Stimulated activated CD4-positive, alpha-beta T cell treated with anti-CD3 and anti-CD28 coated beads, Interleukin-4, amount 100 ng/mL, for 24 hours (primary cell): ENCODE results near the gene COMTD1.
A peak's percentile ranks its signal among the peaks of the same experiment; 100 is the strongest.
"Not testable (repeated sequence)": the region's sequence is repeated elsewhere in the genome, so short reads cannot be mapped to it uniquely, and the experiment has no call there.

Source experiments
- DNase-seq: peaks from one replicate; pipeline ENCODE4 v3.0.0-alpha.2; 2020

Gene COMTD1

DNA sequence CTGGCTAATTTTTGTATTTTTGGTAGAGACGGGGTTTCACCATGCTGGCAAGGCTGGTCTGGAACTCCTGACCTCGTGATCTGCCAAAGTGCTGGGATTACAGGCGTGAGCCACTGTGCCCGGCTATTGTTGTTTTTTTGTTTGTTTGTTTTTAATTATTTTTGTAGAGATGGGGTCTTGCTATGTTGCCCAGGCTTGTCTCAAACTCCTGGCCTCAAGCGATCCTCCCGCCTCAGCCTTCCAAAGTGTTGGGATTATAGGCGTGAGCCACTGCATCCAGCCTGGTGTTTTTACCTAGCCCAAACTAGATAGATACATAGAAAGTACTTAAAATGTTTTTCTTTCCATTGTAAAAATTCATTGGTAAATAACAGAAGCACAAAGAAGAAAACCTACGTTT is 14.3 kb downstream of the COMTD1 start:
- not testable (repeated sequence) for DNase-seq

DNA sequence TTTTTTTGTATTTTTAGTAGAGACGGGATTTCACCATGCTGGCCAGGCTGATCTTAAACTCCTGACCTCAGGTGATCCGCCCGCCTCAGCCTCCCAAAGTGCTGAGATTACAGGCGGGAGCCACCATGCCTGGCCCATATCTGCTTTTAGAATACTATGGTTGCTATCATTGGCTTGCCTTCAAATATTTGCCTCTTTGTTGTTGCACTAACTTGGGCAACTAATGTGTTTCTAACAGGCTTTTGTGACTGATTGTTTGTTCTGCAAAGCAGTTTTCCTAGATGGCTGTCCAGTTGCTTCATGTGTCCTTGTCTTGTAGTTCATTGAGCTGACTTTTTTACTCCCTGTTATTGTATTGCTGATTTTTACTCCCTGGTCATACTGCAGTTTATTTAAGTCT is 15.5 kb downstream of the COMTD1 start:
- DNase-seq, result no peak

DNA sequence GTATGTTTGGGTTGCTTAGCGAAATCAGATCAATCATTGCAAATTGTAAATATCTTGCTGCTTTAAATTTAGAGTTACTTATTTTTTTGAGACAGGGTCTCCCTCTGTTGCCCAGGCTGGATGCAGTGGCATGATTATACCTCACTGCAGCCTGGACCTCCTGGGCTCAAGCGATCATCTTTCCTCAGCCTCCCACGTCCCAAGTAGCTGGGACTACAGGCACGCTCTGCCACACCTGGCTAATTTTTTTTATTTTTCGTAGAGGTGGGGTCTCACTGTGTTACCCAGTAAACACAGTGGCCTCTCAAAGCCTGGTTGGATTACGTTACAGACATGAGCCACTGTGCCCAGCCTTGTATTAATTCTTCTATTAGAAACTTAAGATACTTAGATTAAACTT is 23.4 kb downstream of the COMTD1 start:
- no peak for DNase-seq

DNA sequence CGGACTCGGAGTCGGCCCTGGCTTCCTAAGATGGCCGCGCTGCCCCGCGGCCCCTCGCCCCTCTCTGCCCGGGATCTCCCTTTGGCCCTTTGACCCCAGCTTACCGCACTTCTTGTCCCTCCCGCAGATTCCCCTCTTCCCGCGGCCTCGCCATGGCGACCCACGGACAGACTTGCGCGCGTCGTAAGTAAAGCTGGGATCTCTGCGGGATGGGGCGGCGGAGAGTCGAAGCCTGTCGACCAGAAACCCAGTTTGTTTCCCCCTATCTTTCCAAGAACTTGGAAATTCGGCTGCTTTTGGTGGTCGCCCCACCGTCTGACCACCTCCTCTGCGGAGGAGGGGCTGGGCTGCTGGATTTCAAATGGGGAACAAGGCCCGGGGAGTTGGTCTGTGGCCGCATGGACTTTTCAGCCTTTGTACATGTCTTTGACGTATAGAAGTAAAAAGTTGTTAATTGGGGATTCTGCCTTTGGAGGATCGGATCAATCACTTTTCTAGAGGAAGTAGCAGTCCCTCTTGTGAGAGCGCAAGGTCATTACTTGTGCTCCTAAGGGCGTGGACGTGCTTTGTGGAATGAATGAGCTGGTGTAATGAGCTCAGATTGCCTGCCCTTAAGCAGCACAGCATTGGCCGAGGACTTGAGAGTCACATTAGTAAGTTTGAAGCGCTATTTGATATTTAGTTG is 24.6 kb downstream of the COMTD1 start:
- DNase-seq, result peak; percentile 50

DNA sequence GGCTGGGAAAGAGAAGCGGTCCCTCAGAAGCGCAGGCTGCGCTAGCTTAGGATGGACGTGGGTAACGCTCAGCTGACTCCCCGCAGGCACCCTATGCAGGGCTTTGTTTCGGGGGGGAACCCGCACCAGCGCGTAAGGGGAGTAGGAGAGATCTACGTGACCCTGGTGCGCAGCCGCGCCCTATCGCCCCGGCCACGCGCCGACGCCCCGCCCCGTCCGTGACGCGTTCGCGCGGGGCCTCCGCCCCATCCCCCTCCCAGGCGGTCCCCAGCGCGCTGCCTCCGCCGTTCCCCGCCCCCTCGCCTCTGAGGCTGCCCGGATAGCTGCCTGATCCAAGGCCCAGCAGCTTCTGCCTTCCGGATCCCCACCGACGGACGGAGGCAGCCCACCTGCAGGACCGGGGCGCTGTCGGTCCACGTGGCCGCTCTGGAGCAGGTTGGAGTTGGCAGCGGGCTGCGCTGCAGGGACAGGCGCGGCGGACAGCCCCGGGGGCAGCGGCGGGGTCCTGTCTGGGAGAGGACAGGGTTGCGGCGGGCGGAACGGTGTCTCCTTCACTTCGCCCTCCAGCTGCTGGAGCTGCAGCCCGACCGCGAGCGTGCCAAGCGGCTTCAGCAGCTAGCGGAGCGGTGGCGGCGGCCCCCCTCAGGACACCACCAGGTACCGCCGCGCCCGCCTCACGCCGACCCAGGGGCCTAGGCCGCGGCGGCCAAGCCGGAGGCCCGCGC is 25.3 kb downstream of the COMTD1 start, which contains the start of gene VDAC2:
Gene VDAC2 (plus strand): TSS at position 515 of the 725 bp plus-strand sequence. CDS start 363 bp downstream, outside the sequence.
- DNase-seq, result peak; percentile 94

DNA sequence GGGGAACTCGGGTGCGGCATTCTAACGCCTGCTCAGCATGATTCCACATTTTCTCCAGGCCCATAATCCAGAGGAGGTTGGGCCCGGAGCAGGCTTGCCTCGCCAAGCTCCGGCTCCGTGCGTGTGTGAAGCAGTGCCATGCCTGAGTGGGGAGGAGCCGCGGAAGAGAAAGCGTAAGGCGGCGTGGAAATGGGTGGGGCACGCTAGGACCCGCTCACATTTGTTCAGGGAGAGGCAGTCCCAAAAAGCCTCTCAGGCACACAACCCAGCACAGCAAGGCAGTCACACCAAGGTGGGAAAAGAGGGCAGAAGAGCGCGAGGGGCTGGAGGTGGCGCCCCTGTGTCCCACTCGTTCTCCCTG is 25.9 kb downstream of the COMTD1 start:
- DNase-seq, result peak; percentile 80

DNA sequence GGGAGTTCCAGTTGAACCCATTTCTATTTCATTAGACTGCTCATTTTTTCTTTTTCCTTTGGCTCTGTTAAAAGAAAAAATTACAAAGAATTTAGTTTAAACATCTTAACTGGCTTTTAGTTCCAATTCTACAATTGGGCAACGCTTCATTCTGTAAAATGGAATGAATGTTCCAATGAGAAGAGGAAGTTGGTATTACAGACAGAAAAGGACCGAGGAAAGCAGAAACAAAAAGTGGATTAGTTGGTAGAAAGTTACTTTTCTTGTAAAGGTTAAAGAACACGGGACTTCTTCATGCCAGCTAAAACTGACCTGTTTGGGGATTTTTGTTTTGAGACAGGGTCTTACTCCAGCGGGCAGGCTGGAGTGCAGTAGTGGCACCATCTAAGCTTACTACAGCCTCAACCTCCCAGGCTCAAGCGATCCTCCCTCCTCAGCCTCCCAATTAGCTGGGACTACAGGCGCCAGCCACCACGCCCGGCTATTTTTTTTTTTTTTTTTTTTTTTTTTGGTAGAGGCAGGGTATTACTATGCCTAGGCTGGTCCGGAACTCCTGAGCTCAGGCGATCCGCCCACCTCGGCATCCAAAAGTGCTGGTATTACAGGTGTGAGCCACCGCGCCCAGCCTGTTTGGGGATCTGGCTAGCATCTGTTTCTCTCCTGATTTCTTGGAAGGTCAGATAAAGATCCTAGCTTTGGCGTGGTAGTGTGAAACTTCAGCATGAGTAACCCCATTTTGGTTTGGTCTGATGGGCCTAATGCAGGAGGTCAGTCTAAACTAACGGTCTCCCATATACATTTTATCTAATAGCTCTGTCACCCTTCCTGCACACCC is 26.5 kb downstream of the COMTD1 start:
- no peak for DNase-seq

DNA sequence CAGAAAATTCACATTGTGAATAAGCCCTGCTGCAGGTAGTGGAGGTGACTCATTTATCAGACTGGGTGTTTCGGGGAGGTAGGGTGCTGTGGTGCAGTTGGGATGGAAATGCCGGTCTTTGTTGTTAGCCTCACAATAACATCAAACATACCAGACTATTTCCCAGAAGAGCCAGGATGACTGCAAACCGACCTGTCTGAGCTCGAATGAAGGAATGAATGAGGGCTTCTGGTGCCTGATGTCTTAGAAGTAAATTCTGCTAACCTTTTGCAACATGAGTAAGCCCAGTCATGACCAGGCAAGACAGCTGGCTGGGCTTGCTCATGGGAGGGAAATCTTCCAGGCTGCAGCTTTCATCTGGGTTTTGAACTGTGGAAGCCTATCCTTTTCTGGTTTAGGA is 27.6 kb downstream of the COMTD1 start:
- no peak for DNase-seq

DNA sequence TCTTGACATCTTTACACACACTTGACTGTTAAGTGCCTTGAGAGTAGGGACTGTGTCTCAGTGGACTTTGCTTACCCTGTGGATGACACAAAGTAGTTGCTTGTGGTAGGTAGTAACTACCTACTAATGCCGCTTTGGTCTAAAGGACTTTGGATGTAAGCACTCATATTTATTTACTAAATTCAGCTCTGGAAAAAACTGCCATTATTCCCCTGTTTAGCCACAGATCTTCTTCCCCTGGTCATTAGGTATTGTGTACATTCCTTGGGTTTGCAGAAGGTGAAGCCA is 28.0 kb downstream of the COMTD1 start:
- DNase-seq, result no peak

DNA sequence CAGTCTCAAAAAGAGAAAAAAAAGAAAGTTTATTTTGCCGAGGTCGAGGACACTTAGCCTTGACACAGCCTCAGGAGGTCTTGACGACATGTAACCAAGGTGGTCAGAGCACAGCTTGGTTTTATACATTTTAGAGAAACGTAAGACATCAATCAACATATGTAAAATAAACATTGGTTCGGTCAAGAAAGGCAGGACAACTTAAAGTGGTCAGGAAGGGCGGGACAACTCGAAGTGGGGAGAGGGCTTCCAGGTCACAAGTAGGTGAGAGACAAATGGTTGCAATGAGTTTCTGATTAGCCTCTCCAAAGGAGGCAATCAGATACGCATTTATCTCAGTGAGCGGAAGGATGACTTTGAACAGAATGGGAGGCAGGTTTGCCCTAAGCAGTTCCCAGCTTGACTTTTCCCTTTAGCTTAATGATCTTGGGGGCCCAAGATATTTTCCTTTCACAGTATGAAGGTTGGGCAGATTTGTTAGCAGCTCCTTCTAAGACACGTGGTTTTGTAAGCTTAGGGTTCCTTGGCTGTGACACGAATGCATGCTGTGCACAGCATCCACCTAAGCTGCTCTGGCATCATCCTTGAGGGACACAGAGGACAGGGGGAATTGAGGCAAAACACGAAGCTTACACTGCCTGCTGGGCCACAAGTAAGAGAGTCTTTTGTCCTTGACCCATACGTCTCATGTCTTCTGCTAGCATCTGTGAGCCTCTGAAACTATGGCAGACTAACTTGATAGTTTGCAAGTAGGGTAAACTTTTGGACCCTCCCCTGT is 28.5 kb downstream of the COMTD1 start:
- DNase-seq, result no peak

DNA sequence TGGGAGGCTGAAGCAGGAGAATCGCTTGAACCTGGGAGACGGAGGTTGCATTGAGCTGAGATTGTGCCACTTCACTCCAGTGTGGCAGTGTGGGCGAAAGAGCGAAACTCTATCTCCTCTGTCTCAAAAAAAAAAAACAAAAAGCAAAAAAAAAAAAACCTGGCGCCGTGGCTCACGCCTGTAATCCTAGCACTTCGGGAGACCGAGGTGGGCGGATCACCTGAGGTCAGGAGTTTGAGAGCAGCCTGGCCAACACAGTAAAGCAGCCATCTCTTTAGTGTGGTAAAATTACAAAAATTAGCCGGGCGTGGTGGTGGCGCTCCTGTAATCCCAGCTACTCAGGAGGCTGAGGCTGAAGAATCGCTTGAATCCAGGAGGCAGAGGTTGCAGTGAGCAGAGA is 29.1 kb downstream of the COMTD1 start:
- not testable (repeated sequence) for DNase-seq

DNA sequence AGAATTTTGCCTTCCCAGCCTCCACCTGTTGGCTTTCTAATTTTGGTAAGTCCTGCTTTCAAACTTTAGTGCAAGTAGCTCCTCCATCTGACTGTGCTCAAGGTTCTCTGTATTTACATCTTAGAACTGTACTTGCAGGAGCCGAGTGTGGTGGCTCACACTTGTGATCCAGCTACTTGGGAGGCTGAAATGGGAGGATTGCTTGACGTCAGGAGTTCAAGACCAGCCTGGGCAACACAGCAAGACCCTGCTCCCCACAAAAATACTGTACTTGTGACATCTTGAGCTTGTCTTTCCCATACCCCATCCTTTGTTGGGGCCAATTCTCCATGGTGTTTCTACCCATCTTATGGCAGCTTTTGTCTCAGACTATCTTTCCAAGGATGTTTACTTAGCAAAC is 29.8 kb downstream of the COMTD1 start:
- DNase-seq, result no peak

DNA sequence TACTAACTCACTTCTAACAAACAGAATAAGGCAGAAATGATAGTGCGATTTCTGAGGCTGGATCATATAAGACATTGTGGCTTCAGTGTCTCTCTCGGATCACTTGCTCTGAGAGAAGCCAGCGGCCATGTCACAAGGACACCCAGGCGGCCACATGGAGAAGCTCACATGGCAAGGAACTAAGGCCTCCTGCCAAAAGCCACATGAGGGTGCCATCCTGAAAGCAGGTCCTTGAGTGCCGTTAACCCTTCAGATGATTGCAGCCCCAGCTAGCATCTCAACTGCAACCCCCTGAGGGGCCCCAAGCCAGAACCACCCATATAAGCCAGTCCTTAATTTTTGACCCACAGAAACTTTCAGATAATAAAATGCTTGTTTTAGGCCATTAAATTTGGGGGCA is 32.0 kb downstream of the COMTD1 start:
- no peak for DNase-seq

DNA sequence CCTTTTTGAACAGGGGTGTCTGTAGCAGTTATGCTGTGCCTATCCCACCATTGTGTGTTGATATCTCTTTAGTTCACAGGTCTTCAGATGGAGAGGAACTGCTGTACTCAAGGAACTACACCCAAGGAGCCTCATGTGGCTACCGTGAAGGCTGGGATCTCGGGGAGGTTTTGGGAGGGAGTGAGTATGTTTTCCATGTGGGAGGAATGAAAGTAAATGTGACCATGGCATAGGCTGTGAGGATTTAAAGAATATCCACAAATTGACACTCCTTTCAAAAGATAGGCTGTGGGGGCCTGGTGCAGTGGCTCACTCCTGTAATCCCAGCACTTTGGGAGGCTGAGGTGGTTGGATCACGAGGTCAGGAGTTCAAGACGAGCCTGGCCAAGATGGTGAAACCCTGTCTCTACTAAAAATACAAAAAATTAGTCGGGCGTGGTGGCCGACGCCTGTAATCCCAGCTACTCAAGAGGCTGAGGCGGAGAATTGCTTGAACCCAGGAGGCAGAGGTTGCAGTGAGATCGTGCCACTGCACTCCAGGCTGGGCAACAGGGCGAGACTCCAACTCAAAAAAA is 32.6 kb downstream of the COMTD1 start:
- DNase-seq, result not testable (repeated sequence)

DNA sequence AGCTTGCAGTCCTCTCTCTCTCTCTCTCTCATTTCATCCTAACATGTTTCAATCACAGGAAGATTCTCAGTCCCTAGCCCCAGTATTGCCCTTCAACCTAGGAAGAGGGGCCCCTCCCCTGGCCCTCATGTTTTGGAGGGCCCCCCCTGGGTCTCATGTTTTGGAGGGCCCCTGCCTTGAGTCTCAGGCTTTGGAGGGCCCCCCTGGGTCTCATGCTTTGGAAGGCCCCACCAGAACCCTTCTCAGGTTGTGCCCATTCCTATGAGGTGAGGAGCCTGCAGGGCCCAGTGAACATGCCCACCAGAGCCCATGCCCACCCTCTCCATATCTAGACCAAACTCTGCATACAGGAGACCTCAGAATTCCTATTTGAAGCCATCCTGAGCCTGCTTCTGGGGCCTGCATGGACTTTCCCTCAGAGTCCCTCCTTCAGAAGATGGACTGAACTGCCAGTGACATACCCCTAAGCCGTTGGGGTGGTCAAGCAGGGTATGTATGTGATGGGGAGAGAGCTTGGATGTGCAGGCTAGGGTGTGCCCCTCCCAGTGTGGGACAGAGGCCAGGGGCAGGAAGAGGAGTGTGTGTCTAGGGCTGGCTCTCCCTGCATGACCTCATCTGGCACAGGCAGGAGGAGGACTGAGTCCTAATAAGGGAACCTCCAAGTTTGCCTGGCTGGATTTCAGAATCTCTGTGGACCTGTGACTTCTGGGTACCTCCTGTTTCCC is 33.3 kb downstream of the COMTD1 start:
- DNase-seq, result no peak

DNA sequence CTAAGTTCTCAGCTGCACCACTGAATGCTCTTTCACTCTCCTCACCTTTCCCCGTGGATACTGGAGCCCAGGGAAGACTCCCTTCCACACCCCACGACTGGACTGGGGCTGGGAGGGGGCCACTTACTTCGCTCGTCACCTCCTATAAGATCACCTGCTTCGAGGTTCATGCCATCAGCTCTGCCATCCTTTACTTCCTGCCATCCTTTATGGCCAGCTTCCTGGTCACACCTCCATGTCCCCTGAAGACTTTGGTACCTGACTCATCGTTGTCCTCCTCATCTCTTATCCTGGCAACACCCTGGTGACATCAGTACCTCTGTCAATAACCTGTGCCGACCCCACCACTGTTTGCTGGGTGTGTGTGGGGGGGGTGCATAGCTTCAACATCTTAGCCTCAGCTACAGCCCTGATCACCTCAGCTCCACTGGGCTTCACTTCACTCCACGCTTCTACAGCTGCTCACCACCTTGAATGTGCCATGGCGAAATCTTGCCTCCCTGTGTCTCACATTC is 33.9 kb downstream of the COMTD1 start:
- DNase-seq, result no peak

DNA sequence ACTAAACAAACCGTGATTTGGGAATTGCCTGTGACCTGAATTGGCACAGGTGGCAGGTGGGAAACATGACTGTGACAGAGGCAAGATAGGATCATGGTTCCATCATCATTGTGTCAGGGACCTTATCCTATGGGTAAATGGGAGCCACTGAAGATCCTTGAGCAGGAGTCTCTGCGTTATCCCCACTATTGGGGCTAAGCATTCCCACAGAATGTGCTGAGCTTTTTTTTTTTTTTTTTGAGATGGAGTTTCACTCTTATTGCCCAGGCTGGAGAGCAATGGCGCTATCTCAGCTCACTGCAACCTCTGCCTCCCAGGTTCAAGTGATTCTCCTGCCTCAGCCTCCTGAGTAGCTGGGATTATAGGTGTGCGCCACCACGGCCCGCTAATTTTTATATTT is 35.8 kb downstream of the COMTD1 start:
- not testable (repeated sequence) for DNase-seq

DNA sequence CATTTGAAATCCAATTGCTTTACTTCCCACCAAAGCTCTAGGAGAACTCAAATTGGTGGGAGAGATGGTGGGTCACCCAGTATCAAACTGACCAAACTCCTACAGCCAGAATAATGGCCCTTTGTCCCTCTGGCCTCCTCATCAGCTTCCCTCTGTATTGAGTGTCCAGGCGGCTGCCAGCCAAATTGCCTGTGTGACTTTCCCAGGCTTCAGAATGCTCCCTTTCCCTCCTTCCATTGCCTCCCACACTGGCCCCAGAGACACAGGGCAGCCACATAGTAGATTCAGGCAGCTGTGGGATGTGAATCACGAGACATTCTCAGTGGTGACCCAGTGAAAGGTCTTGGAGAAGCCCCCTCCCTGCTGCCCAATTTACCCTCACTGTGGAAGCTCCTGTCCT is 37.9 kb downstream of the COMTD1 start:
- DNase-seq, result no peak

DNA sequence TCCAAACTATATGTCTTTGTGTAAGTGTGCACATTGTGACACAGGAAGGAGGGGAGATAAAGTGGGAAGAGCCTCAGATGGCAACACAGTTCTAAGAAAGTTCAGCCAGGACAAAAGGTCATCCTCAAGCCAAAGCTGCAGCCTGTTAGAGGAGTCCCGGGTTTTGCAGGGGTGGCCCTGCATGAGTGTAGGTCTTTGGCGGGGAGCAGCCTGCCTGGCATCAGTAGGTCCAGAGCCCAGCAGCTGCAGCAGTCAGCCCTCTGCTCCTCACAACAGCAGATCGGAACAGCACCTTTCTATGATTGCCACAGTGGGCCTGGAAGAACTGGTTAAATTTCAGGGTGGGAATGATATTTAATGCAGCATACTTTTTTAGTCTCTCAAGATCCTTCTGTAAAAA is 38.7 kb downstream of the COMTD1 start:
- DNase-seq, result no peak

DNA sequence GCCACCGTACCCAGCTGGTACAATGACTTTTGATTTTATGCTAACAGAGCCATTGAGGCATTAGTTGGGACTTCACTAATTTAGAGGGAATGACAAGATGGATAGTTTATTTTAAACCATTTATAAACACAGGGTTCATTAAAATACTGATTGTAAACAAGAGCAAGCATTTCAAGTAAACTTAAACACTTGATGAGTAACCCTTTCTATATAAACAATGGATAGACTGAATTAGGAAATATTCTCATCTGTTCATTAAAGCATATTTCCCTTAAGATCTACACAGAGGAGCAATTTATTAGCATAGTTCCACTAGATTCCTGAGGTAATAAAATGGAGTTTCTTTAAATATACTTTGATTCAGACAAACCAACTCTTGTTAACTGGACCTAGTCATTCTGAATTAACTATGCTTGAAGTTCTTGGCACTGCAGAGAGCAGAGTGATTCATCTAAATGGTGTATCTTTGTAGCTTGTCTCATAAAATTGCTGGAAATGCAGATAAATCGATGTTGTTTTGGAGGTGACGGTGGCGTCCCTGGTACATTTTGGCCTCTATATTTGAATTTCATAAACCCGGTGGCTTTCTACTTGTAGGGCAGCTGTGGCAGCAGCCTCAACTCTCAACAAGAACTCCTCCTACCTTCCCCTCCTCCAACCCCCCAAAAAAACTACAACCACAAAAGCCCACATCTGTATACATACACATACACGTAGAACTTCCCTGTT is 40.6 kb downstream of the COMTD1 start:
- DNase-seq, result no peak

DNA sequence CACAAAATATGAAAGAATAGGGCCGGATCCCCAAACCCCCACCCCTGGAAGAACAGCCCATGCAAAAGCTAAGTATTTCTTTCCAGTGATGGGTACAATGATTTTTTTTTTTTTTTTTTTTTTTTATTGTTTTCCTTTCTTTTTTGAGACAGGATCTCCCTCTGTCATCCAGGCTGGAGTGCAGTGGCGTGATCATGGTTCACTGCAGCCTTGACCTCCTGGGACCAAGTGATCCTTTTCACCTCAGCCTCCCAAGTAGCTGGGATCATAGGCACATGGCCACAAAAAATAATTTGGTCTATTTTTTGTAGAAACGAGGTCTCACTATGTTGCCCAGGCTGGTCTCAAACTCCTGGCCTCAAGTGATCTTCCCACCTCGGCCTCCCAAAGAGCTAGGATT is 41.1 kb downstream of the COMTD1 start:
- DNase-seq, result not testable (repeated sequence)
